ENCODE data around the gene FCMR.
"Not testable (repeated sequence)": the region's sequence is repeated elsewhere in the genome, so short reads cannot be mapped to it uniquely, and the experiment has no call there.

The FCMR gene

DNA sequence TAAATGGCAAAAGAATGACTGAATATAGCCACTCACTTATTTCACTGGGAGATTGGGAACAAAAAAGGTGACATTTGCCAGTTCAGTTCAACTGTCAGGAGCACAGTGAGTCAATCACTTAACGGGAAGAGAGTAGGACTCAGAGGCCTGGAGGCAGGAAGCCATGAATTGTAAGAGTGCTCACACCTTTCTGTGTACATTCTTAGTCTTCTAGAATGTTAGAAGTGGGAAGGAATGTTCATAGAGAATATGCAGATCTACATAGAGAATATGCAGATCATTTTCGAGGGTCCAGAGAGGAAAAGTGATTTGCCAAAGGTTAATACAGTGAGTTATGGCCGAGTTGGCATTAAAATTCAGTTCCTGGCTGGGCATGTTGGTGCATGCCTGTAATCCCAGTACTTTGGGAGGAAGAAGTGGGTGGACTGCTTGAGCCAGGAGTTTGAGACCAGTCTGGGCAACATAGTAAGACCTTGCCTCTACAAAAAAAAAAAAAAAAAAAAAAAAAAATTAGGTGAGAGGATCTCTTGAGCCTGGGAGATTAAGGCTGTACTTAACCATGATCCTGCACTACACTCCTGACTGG lies 48.0 kb downstream of the FCMR start:
- no peak for DNase-seq (ENCODE audit: low read depth in 2 of 2)

DNA sequence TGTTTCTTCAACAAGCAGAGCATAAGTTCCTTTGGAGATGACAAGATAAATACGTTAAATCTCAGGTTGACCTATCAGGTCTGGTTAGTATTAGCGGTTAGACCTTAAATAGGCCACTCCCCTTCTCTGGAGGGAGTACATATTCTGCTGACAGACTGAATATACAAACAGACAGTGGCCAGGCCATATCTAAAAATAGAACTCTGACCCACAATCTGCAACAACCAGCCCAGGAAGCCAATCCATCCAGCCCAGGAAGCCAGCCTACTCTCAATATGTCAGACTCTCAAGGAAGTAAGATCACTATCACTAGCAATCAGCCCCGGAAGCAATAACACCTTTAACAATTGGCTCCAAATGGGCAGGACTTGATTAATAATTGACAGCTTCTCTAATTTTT lies 49.6 kb downstream of the FCMR start:
- DNase-seq (ENCODE audit: low read depth in 2 of 2): no peak

- no peak for DNase-seq (ENCODE audit: low read depth in 2 of 2)
Observed at GRCh38 chr1:206868264-206868663, 53.5 kb downstream of the FCMR start.

- no peak for DNase-seq (ENCODE audit: low read depth in 2 of 2)
Observed at GRCh38 chr1:206867716-206868115, 54.0 kb downstream of the FCMR start.

GRCh38 chr1:206867239-206867638 lies 54.5 kb downstream of the FCMR start:
- DNase-seq (ENCODE audit: low read depth in 2 of 2): no peak

DNA sequence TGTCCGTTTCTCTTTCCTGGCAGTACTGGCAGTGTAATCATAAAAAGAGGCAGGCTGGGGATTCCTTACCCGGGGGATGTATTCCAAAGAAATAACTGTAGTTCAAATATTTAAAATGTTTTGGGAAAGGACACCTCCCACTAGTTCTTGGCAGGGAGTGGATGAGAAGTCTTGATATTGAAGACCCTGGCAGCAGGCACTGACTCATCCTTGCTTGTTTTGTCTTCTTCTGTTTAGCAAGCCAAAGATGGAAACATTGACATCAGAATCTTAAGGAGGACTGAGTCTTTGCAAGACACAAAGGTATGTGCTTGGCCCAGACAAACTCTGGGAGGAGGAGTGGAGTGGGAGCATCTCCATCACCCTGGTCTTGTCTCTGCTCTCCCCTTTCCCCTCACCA lies 55.7 kb downstream of the FCMR start:
- no peak for DNase-seq (ENCODE audit: low read depth in 2 of 2)

DNA sequence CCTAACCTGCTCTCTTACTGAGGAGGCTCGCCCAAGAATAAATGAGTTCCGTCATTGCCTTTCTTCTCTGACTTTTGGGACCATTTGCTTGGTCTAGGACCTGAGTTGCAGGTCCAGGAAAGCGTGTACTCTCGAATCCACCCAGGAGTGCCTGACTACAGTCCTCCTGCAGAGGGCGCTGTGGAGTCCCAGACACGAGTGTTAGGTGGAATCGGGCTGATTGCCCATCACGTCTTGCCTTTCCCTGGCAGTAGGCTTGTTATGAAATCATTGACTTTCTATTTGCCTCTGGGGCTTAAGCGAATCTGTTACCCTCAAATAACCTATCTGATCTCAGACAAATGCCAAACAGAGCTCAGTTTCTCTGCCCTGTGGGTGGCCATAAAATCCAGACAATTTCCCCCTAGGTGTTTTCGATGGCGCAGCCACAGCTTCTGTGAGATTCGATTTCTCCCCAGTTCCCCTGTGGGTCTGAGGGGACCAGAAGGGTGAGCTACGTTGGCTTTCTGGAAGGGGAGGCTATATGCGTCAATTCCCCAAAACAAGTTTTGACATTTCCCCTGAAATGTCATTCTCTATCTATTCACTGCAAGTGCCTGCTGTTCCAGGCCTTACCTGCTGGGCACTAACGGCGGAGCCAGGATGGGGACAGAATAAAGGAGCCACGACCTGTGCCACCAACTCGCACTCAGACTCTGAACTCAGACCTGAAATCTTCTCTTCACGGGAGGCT lies 56.6 kb downstream of the FCMR start, which contains the start of gene IL20:
Gene IL20 (plus strand): TSS at position 685 of the 733 bp plus-strand sequence. CDS start 230 bp downstream, outside the sequence.
- peak; percentile 67 to 75 for DNase-seq (ENCODE audit: low read depth in 2 of 2)

DNA sequence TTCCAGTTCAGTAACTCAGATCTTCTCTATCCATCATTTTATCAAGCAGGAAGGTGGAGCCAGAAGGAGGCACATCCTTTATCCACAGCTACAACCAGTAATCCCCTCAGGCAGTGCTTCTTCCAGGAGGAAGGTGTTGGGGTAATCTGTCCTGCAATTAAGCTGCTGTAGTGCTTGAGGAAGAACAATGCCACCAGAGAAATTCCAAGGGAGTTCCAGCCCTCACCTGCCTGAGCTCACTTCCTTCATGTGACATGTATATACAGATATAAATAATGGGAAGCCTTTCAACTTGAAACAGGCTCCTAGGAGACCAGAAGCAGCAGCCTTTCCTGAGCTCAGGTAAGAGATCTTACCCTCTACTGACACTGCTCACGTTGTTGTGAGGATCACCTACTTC lies 58.5 kb downstream of the FCMR start:
- DNase-seq (ENCODE audit: low read depth in 2 of 2): no peak

- no peak for DNase-seq (ENCODE audit: low read depth in 2 of 2)
Observed at GRCh38 chr1:206860165-206860564, 61.6 kb downstream of the FCMR start.

GRCh38 chr1:206859082-206859521 lies 62.6 kb downstream of the FCMR start:
- DNase-seq (ENCODE audit: low read depth in 2 of 2): no peak

GRCh38 chr1:206856674-206857464 lies 64.9 kb downstream of the FCMR start:
- DNase-seq (ENCODE audit: low read depth in 2 of 2): no peak

GRCh38 chr1:206855859-206856258 lies 65.9 kb downstream of the FCMR start:
- DNase-seq (ENCODE audit: low read depth in 2 of 2): no peak

- DNase-seq (ENCODE audit: low read depth in 2 of 2): no peak
Observed at GRCh38 chr1:206854401-206855129, 67.2 kb downstream of the FCMR start.

DNA sequence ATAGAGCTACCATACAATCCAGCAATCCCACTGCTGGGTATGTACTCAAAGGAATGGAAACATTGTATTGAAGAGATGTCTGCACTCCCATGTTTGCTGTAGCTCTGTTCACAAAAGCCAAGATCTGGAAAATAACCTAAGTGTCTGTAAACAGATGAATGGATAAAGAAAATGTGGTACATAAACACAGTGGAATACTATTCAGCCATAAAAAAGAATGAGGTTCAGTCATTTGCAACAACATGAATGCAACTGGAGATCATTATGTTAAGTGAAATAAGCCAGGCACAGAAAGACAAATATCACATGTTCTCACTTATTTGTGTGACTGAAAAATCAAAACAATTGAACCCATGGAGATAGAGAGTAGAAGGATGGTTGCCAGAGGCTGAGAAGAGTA lies 68.0 kb downstream of the FCMR start:
- not testable (repeated sequence) for DNase-seq (ENCODE audit: low read depth in 2 of 2)
